Activated CD8-positive, alpha-beta memory T cell treated with anti-CD3 and anti-CD28 coated beads, Interleukin-2, amount 50 U/mL, for 4 hours (primary cell): ENCODE data around the gene UNKL.
A peak's percentile ranks its signal among the peaks of the same experiment; 100 is the strongest.

Experiments used
- DNase-seq: peaks from one replicate; pipeline ENCODE4 v3.0.0-alpha.2; 2020

Gene UNKL

GRCh38 chr16:1414532-1415260, at the start of gene UNKL:
Gene UNKL, minus strand, starts transcription at chr16:1414704. Its CDS starts 13 bp downstream, at chr16:1414691.
- DNase-seq, result peak; percentile 81

- DNase-seq, result no peak
These were observed 46.6 kb upstream of the UNKL start for GRCh38 chr16:1461146-1461545.

GRCh38 chr16:1460602-1461138, 46.2 kb upstream of the UNKL start:
- no peak for DNase-seq

- no peak for DNase-seq
These were observed 45.5 kb upstream of the UNKL start for GRCh38 chr16:1459967-1460366.

- DNase-seq, result no peak
These were observed 44.5 kb upstream of the UNKL start for GRCh38 chr16:1458977-1459341.

- no peak for DNase-seq
These were observed 44.0 kb upstream of the UNKL start for GRCh38 chr16:1458336-1458976.

- DNase-seq, result no peak
These were observed 43.2 kb upstream of the UNKL start for GRCh38 chr16:1457489-1458245.

- DNase-seq, result no peak
These were observed 42.4 kb upstream of the UNKL start for GRCh38 chr16:1456951-1457350.

GRCh38 chr16:1455190-1456171, 41.0 kb upstream of the UNKL start:
- no peak for DNase-seq

- DNase-seq, result no peak
These were observed 40.1 kb upstream of the UNKL start for GRCh38 chr16:1454561-1454960.

GRCh38 chr16:1453316-1453715, 38.8 kb upstream of the UNKL start:
- DNase-seq, result no peak

- DNase-seq, result no peak
These were observed 38.0 kb upstream of the UNKL start for GRCh38 chr16:1452530-1452929.

GRCh38 chr16:1451702-1452392, 37.3 kb upstream of the UNKL start:
- no peak for DNase-seq

GRCh38 chr16:1450841-1451240, 36.3 kb upstream of the UNKL start:
- no peak for DNase-seq

- no peak for DNase-seq
These were observed 35.7 kb upstream of the UNKL start for GRCh38 chr16:1450218-1450617.

- DNase-seq, result no peak
These were observed 34.8 kb upstream of the UNKL start for GRCh38 chr16:1449201-1449788.

- no peak for DNase-seq
These were observed 34.1 kb upstream of the UNKL start for GRCh38 chr16:1448536-1449116.

- no peak for DNase-seq
These were observed 33.5 kb upstream of the UNKL start for GRCh38 chr16:1447965-1448364.

- no peak for DNase-seq
These were observed 32.0 kb upstream of the UNKL start for GRCh38 chr16:1446296-1447080.

- no peak for DNase-seq
These were observed 31.2 kb upstream of the UNKL start for GRCh38 chr16:1445518-1446203.
